CD4-positive, alpha-beta memory T cell (primary cell): ENCODE measurements around the gene SLC17A7. TPM values are rescaled to one million over a fixed set of nuclear protein-coding genes. Genes with fewer than 3 reads are reported as not detected.

ENCODE experiments used
- CTCF ChIA-PET: fragments of 350-600 bp; sonication (Branson Sonifier 250); formaldehyde crosslinking; loops from one replicate; lab custom pipeline; 2021; ENCODE audit warnings: inconsistent platforms; ENCODE audit not compliant: partially characterized antibody; lab: Charles Lee
- POLR2A ChIA-PET: fragments of 350-600 bp; sonication (Branson Sonifier 250); formaldehyde crosslinking; loops from one replicate; lab custom pipeline; 2021; ENCODE audit not compliant: partially characterized antibody; lab: Charles Lee
- DNase-seq, 5 donors: peaks; one replicate each; pipeline versions ENCODE4 v3.0.0 to v3.0.0-alpha.2; 2020 to 2022; ENCODE audit warnings: mixed read lengths in 1 of 5
- H3K27ac ChIP-seq: one replicate; pipeline ENCODE4 v1.7.0; 2013; ENCODE audit warnings: low read depth, low read length
- H3K27me3 ChIP-seq: 2 replicates; pipeline ENCODE4 v1.7.0; 2013; ENCODE audit warnings: mild to moderate bottlenecking, low read length, moderate library complexity; ENCODE audit not compliant: insufficient read depth
- H3K36me3 ChIP-seq: 2 replicates; pipeline ENCODE4 v1.7.0; 2013; ENCODE audit warnings: mild to moderate bottlenecking, low read length, moderate library complexity; ENCODE audit not compliant: insufficient read depth
- H3K4me1 ChIP-seq: 2 replicates; pipeline ENCODE4 v1.7.0; 2013; ENCODE audit warnings: mild to moderate bottlenecking, low read length, moderate library complexity; ENCODE audit not compliant: insufficient read depth
- H3K4me3 ChIP-seq, 2 donors: one replicate each; pipeline ENCODE4 v1.7.0; 2013; ENCODE audit warnings: low read length in 2 of 2, mild to moderate bottlenecking in 1 of 2
- H3K9me3 ChIP-seq, 2 donors: one replicate each; pipeline ENCODE4 v1.7.0; 2013; ENCODE audit warnings: low read length in 2 of 2, control low read depth in 1 of 2; ENCODE audit not compliant: control insufficient read depth in 1 of 2
- H3K27ac Mint-ChIP-seq, 7 donors: one replicate each; pipeline ENCODE4 v1.8.0; 2020 to 2021; ENCODE audit warnings: mixed read lengths in 7 of 7, mild to moderate bottlenecking in 6 of 7, inconsistent platforms in 3 of 7, moderate library complexity in 3 of 7
- H3K27me3 Mint-ChIP-seq, 2 donors: one replicate each; pipeline ENCODE4 v1.8.0; 2020 to 2021; ENCODE audit warnings: mixed read lengths in 2 of 2
- H3K36me3 Mint-ChIP-seq, 2 donors: one replicate each; pipeline ENCODE4 v1.8.0; 2020 to 2021; ENCODE audit warnings: mixed read lengths in 2 of 2, inconsistent platforms in 1 of 2, mild to moderate bottlenecking in 1 of 2
- H3K4me1 Mint-ChIP-seq, 4 donors: one replicate each; pipeline ENCODE4 v1.8.0; 2020 to 2021; ENCODE audit warnings: mixed read lengths in 4 of 4, mild to moderate bottlenecking in 1 of 4
- H3K4me3 Mint-ChIP-seq, 8 donors: one replicate each; pipeline ENCODE4 v1.8.0; 2020 to 2021; ENCODE audit warnings: mixed read lengths in 8 of 8, mild to moderate bottlenecking in 7 of 8, moderate library complexity in 6 of 8, inconsistent platforms in 3 of 8
- H3K9me3 Mint-ChIP-seq, 8 donors: one replicate each; pipeline ENCODE4 v1.8.0; 2020 to 2021; ENCODE audit warnings: mixed read lengths in 8 of 8, mild to moderate bottlenecking in 5 of 8, inconsistent platforms in 3 of 8, moderate library complexity in 1 of 8
- intact Hi-C: fragments of 100-400 bp; cut with micrococcal nuclease; formaldehyde crosslinking; loops from one replicate; pipeline ENCODE4 v1.15.1; 2023
- polyA plus RNA-seq, 2 donors: library from polyadenylated mRNA; unstranded; fragments of 300-500 nt; fragmentation: Illumina TruSeq; gene quantifications; one replicate each; pipeline ENCODE4 v1.2.3, GENCODE V29; 2021
- total RNA-seq, 2 experiments: library from RNA; stranded (reverse); gene quantifications; one replicate each; pipeline ENCODE4 v1.2.3, GENCODE V29; 2021

The SLC17A7 gene
- total and polyA plus RNA-seq, 4 experiments from 2014 or later: 0.15 to 0.25 TPM; not detected in 2

DNA sequence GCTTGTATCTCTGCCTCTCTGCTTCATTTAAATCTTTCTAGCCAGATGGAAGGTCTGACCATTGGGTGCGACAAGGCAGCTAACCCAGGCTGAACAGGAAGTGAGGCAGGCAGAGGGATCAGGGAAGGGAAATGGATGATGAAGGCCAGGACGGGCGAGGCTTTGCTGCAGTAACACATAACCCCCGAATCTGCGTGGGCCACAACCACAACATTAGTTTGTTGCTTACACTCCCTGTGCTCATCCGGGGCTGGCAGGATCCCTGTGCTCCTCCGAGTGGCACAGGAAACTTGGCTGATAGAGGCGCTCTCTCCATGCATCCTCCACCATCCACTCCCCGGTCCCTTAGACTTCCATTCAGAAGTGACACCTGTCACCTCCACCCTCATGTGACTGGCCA lies 31.6 kb upstream of the SLC17A7 start:
- Histone ChIP-seq H3K9me3 (no peaks in the 10 kb centered on the region), H3K27me3 (no peaks in the 10 kb centered on the region), H3K36me3 (peaks cover 16% of the 10 kb centered on the region), H3K4me3 (peak overlapping the region in 1 of 2 donors; percentile 8), H3K4me1 (peaks cover 71% of the 10 kb centered on the region), H3K27ac (peak overlapping the region; percentile 96)
- Mint-ChIP-seq H3K4me3 (peak overlapping the region; percentile 61 to 99 (median 94)), H3K27me3 (no peaks in the 10 kb centered on the region), H3K9me3 (peaks cover 0 to 3% (median 0%) of the 10 kb centered on the region in 8 donors), H3K36me3 (peaks cover 20 to 26% of the 10 kb centered on the region in 2 donors), H3K27ac (peak overlapping the region; percentile 91 to 99 (median 97)), H3K4me1 (peaks cover 31 to 73% (median 51%) of the 10 kb centered on the region in 4 donors)
- no peak for DNase-seq
- intact Hi-C loops: no loop called here
- POLR2A ChIA-PET: interaction anchor here (0.6 to 6.2 kb wide), 18 partner anchors 12 to 205 kb away, joined by 3 to 222 read pairs (median 6); partner anchors contain the start of genes ALDH16A1, BCL2L12, IRF3 and NOSIP
- CTCF ChIA-PET: interaction anchor here (0.6 to 6.0 kb wide), 29 partner anchors 10 to 247 kb away, joined by 3 to 227 read pairs (median 4); partner anchors contain the start of genes ALDH16A1, DKKL1, KASH5 and PIH1D1

DNA sequence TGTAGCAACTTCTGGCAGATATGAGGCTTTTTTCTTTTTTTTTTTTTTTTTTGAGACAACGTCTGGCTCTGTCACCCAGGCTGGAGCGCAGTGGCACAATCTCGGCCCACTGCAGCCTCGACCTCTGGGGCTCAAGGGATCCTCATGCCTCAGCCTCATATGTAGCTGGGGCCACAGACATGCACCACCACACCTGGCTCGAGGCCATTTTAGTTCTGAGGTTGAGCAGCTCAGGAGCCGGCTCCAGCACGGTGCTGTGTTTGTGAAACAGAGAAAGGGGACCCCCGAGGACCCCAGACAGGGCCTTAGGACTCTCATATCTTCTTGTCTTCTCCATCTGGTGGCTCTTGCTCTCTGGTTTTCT lies 29.3 kb upstream of the SLC17A7 start:
- ChIA-PET CTCF (interaction anchor here (0.7 to 6.0 kb wide), 19 partner anchors 8 to 244 kb away, joined by 3 to 227 read pairs (median 6); partner anchors contain the start of genes ALDH16A1, PIH1D1, PRR12 and RPS11), POLR2A (interaction anchor here (0.6 to 6.2 kb wide), 28 partner anchors 13 to 244 kb away, joined by 3 to 222 read pairs (median 4); partner anchors contain the start of genes ALDH16A1, CD37, KASH5 and PIH1D1)
- no peak overlapping the region for H3K4me3 ChIP-seq
- Mint-ChIP-seq H3K36me3 (peaks cover 9 to 15% of the 10 kb centered on the region in 2 donors), H3K27ac (peak overlapping the region; percentile 94 to 100 (median 100)), H3K4me1 (peaks cover 24 to 65% (median 40%) of the 10 kb centered on the region in 4 donors), H3K4me3 (peak overlapping the region in 7 of 8 donors; percentile 12 to 81 (median 52)), H3K9me3 (peaks cover 0 to 3% (median 0%) of the 10 kb centered on the region in 8 donors), H3K27me3 (no peaks in the 10 kb centered on the region)
- H3K27me3 ChIP-seq: no peaks in the 10 kb centered on the region
- peaks cover 68% of the 10 kb centered on the region for H3K4me1 ChIP-seq
- intact Hi-C loops: loop anchor here (1.0 to 2.0 kb wide), 2 partner anchors 27 to 244 kb away; no protein-coding TSS in a partner anchor
- H3K36me3 ChIP-seq: peaks cover under 1% of the 10 kb centered on the region
- H3K27ac ChIP-seq: peak overlapping the region; percentile 75
- DNase-seq: no peak
- no peaks in the 10 kb centered on the region for H3K9me3 ChIP-seq

DNA sequence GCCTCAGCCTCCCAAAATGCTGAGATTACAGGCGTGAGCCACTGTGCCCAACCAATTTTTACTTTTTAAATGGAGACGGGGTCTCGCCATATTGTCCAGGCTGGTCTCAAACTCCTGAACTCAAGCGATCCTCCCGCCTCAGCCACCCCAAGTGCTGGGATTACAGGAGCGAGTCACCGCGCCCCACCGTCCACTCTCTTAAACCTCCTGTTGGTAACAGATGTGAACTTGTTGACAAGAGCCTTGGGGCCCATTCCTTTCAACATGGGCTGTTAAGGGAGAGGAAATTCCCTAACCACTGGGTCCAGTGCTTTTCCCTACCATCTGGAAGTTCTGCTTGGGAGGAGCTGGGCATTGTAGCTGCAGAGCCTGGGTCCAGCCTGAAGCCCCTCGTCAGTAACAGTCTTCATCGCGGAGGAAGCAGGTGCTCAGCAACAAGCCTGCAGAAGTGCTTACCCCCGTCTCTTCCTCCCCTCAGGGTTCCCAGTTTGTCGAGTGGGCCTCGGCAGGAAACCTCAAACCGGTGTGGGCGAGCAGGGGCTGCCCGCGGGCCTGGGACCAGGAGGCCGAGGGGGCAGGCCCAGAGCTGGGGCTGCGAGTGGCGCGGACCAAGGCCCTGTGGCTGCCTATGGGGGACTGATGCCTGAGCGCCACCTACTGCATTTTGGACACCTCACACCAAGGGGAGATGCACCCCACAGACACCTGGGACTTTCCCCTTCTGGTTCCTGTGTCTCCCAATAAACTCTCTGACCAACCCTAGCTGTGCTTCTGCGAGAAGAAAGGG lies 28.7 kb upstream of the SLC17A7 start:
- Mint-ChIP-seq H3K27ac (peak overlapping the region; percentile 94 to 100 (median 100)), H3K27me3 (no peaks in the 10 kb centered on the region), H3K4me3 (peak overlapping the region in 7 of 8 donors; percentile 40 to 81 (median 52)), H3K9me3 (peaks cover 0 to 3% (median 0%) of the 10 kb centered on the region in 8 donors), H3K4me1 (peaks cover 24 to 61% (median 41%) of the 10 kb centered on the region in 4 donors), H3K36me3 (peaks cover 5 to 11% of the 10 kb centered on the region in 2 donors)
- DNase-seq: peak; percentile 78 to 94 (median 85)
- no peaks in the 10 kb centered on the region for H3K27me3 ChIP-seq
- H3K9me3 ChIP-seq: no peaks in the 10 kb centered on the region
- ChIA-PET CTCF (interaction anchor here (0.7 to 6.0 kb wide), 23 partner anchors 8 to 244 kb away, joined by 3 to 227 read pairs (median 4); partner anchors contain the start of genes ALDH16A1, PIH1D1, PRR12 and RPS11), POLR2A (interaction anchor here (0.5 to 6.2 kb wide), 38 partner anchors 12 to 244 kb away, joined by 3 to 222 read pairs (median 5); partner anchors contain the start of genes ALDH16A1, CD37, GFY and KASH5)
- peaks cover 7% of the 10 kb centered on the region for H3K36me3 ChIP-seq
- intact Hi-C loops: loop anchor here (1.0 to 2.0 kb wide), 3 partner anchors 17 to 243 kb away; partner anchors contain the start of gene ALDH16A1
- peaks cover 71% of the 10 kb centered on the region for H3K4me1 ChIP-seq
- H3K4me3 ChIP-seq: no peak overlapping the region
- H3K27ac ChIP-seq: peak overlapping the region; percentile 75

DNA sequence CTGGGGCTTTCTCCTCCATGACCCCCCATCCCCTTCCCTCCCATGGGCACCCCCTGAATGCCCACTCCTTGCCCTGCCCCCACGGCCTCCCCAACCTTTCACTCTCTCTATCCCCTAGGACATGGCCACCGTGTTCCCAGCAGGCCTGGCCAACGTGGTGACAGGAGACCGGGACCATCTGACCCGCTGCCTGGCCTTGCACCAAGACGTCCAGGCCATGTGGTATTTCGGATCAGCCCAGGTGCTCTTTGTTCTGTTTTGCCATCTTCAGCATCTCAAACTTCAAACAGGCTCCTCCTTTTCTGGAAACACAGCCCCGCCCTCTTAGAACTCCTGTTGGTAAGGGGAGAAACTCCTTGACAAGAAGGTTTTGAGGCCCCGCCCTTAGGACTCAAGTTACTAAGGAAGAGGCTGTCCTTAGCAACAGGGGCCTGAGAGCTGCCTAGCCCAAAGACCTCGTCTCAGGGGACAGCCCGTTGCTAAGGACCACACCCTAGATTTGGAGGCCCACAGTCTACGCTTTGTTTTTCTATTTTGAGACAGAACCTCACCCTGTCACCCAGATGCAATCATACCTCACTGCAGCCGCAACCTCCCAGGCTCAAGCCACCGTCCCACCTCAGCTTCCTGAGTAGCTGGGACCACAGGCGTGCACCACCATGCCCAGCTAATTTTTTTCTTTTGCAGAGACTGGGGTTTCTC lies 27.6 kb upstream of the SLC17A7 start:
- ChIA-PET POLR2A (interaction anchor here (0.6 to 6.2 kb wide), 24 partner anchors 11 to 369 kb away, joined by 3 to 222 read pairs (median 6); partner anchors contain the start of genes ALDH16A1, GFY, KASH5 and PIH1D1), CTCF (interaction anchor here (1.0 to 6.0 kb wide), 12 partner anchors 10 to 242 kb away, joined by 3 to 227 read pairs (median 8); partner anchors contain the start of genes ALDH16A1 and PIH1D1)
- intact Hi-C loops: loop anchor here (1.0 kb wide), 1 partner anchor 16 kb away; the partner anchor contains the start of gene ALDH16A1
- Histone ChIP-seq H3K9me3 (no peaks in the 10 kb centered on the region), H3K36me3 (peaks cover 17% of the 10 kb centered on the region), H3K27ac (peak overlapping the region; percentile 84), H3K27me3 (no peaks in the 10 kb centered on the region), H3K4me3 (peak overlapping the region in 1 of 2 donors; percentile 44), H3K4me1 (peaks cover 71% of the 10 kb centered on the region)
- Mint-ChIP-seq H3K36me3 (peaks cover 4 to 10% of the 10 kb centered on the region in 2 donors), H3K4me3 (peak overlapping the region; percentile 67 to 94 (median 80)), H3K4me1 (peaks cover 24 to 61% (median 40%) of the 10 kb centered on the region in 4 donors), H3K27me3 (no peaks in the 10 kb centered on the region), H3K9me3 (peaks cover 0 to 3% (median 0%) of the 10 kb centered on the region in 8 donors), H3K27ac (peak overlapping the region; percentile 94 to 100 (median 100))
- peak; percentile 96 to 99 (median 98) for DNase-seq

DNA sequence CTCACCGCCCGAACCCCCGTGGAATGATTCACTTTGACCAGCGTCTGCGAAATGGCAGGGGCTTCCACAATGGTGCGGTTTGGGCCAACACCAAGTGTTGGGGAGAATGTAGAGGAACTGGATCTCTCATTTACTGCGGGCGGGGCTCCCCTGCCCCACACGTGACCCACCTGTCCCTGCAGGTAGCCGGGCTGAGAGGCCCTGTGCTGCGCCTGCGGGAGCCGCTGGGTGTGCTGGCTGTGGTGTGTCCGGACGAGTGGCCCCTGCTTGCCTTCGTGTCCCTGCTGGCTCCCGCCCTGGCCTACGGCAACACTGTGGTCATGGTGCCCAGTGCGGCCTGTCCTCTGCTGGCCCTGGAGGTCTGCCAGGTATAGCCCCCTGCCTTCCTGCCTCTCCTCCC lies 26.9 kb upstream of the SLC17A7 start:
- ChIA-PET POLR2A (interaction anchor here (0.6 to 6.2 kb wide), 8 partner anchors 10 to 37 kb away, joined by 3 to 222 read pairs (median 15); partner anchors contain the start of genes ALDH16A1, PIH1D1 and RPL13A), CTCF (interaction anchor here (3.5 to 6.0 kb wide), 3 partner anchors 9 to 76 kb away, joined by 20 to 227 read pairs (median 57); partner anchors contain the start of genes ALDH16A1 and PIH1D1)
- intact Hi-C loops: no loop called here
- Histone ChIP-seq H3K27ac (peak overlapping the region; percentile 84), H3K4me3 (peak overlapping the region in 1 of 2 donors; percentile 44), H3K9me3 (no peaks in the 10 kb centered on the region), H3K27me3 (no peaks in the 10 kb centered on the region), H3K36me3 (peaks cover 17% of the 10 kb centered on the region), H3K4me1 (peaks cover 64% of the 10 kb centered on the region)
- H3K27ac Mint-ChIP-seq: peak overlapping the region; percentile 94 to 100 (median 100)
- H3K4me1 Mint-ChIP-seq: peaks cover 23 to 54% (median 36%) of the 10 kb centered on the region in 4 donors
- DNase-seq: no peak
- H3K4me3 Mint-ChIP-seq: peak overlapping the region in 4 of 8 donors; percentile 46 to 94 (median 84)
- peaks cover 0 to 3% (median 0%) of the 10 kb centered on the region in 8 donors for H3K9me3 Mint-ChIP-seq
- no peaks in the 10 kb centered on the region for H3K27me3 Mint-ChIP-seq
- H3K36me3 Mint-ChIP-seq: peaks cover 4 to 10% of the 10 kb centered on the region in 2 donors

DNA sequence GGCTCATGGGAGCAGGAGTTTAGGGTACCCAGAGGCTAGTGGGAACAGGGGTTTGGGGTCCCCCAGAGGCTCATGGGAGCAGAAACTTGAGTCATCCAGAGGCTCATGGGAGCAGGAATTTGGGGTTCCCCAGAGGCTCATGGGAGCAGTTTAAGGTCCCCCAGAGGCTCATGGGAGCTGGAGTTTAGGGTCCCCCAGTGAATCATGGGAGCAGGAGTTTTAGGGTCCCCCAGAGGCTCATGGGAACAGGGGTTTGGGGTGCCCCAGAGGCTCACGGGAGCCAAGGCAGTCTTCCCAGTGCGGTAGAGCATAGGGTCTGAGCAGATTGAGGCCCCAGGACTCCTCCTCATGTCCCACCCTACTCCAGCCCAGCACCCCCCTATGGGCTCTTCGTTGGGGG lies 24.0 kb upstream of the SLC17A7 start:
- peaks cover 20% of the 10 kb centered on the region for H3K36me3 ChIP-seq
- DNase-seq: no peak
- H3K4me3 ChIP-seq: no peak overlapping the region
- H3K27me3 ChIP-seq: no peaks in the 10 kb centered on the region
- peak overlapping the region; percentile 35 to 90 (median 78) for H3K27ac Mint-ChIP-seq
- peaks cover 0 to 3% (median 0%) of the 10 kb centered on the region in 8 donors for H3K9me3 Mint-ChIP-seq
- peaks cover 14 to 27% (median 20%) of the 10 kb centered on the region in 4 donors for H3K4me1 Mint-ChIP-seq
- intact Hi-C loops: no loop called here
- no peaks in the 10 kb centered on the region for H3K9me3 ChIP-seq
- peak overlapping the region; percentile 35 for H3K27ac ChIP-seq
- peak overlapping the region in 1 of 8 donors; percentile 10 for H3K4me3 Mint-ChIP-seq
- peaks cover 4 to 14% of the 10 kb centered on the region in 2 donors for H3K36me3 Mint-ChIP-seq
- no peaks in the 10 kb centered on the region for H3K27me3 Mint-ChIP-seq
- peaks cover 37% of the 10 kb centered on the region for H3K4me1 ChIP-seq
- CTCF ChIA-PET: interaction anchor here (0.9 kb wide), 1 partner anchor 10 kb away, joined by 3 read pairs; no protein-coding TSS in a partner anchor
- POLR2A ChIA-PET: interaction anchor here (1.0 to 3.7 kb wide), 7 partner anchors 8 to 34 kb away, joined by 3 to 34 read pairs (median 3); partner anchors contain the start of genes ALDH16A1, FLT3LG, PIH1D1 and RPL13A
